T47D (cell line): ENCODE data around the gene IRX2.

Experiments used
- DNase-seq, 2 experiments: peaks; one replicate each; pipeline versions ENCODE4 v3.0.0 to v3.0.0-alpha.2; 2011 to 2012; ENCODE audit warnings: low read depth in 1 of 2, low spot score in 1 of 2
- JUND ChIP-seq: IDR thresholded peaks from 2 replicates; pipeline ENCODE4 v1.6.1; 2012; ENCODE audit warnings: low read depth
- in situ Hi-C: cut with HindIII; loops from 2 replicates; pipeline ENCODE4 v1.10.0; 2016; ENCODE audit warnings: low sequenced_read_pairs, low pct_unique_long_range_greater_than_20kb

IRX2 gene

DNA sequence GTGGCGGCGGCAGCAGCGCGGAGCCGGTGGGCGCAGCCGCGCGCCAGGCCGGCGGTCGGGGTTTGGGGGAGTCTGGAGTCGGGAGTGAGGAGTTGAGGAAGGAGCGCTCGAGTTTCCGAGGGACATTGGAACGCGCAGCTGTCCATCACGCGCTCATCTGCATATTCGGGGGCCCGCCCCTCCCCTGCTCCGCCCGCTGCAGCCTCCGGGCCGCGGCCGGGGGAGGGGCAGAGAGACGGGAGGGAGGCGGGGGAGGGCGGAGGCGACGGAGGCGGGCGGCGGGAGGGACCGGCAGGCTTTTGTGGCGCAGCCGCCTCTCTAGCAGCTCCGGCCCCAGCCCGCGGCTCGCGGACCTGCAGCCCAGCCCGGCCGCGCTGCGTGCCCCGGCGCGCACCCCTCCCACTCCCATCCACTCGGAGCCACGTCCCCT, at the start of gene IRX2:
Gene IRX2, minus strand, starts transcription at position 86 of the 430 bp plus-strand sequence. CDS start 264 bp downstream, outside the sequence.
- TF ChIP-seq JUND = no peak
- DNase-seq = peak; percentile 89 to 98
- in situ Hi-C loops = no loop called here

- TF ChIP-seq JUND = no peak
- in situ Hi-C loops = no loop called here
- no peak for DNase-seq
Measured at GRCh38 chr5:2800035-2800434, 48.6 kb upstream of the IRX2 start.

DNA sequence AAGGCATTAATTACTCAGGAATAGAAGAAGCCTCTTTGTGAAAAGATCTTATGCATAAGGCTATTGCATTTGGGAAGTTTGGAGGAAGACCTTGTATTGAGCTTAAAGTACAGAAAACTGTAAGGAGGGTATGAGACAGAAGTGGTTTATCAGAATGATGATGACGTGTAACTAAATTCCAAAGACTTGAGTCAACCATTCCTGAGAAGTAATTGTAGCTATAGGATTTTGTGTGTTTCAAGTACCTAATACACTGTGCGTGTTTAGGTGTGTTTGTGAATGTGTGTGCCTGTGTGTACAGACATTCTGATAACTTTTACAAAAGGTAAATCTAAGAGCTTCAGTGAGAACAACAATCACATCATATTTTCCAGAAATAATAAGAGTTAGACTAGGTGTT, 46.5 kb upstream of the IRX2 start:
- DNase-seq = no peak
- no peak for TF ChIP-seq JUND
- in situ Hi-C loops = no loop called here

DNA sequence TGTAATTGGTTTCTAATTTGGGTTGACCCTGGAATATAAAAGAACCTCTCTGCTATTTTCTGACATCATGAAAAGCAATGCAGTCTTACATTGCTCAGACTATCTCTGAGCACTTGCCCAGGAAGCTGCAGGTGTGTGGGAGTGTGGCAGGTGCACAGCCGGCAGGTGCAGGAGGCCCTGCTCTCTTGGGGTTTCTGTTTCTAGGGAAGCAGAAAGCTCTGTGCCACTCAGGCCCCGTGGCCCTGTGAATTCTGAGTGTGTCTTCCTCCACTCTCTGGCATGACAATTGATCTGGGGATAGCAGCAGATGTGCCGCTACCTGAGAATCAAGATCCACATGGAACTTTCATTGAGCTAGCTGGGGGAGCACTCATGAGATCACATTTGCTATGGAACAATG, 45.7 kb upstream of the IRX2 start:
- in situ Hi-C loops = no loop called here
- TF ChIP-seq JUND = no peak
- no peak for DNase-seq

GRCh38 chr5:2783223-2783622, 31.7 kb upstream of the IRX2 start:
- DNase-seq = peak in 1 of 2 experiments; percentile 57
- no peak for TF ChIP-seq JUND
- in situ Hi-C loops = no loop called here

DNA sequence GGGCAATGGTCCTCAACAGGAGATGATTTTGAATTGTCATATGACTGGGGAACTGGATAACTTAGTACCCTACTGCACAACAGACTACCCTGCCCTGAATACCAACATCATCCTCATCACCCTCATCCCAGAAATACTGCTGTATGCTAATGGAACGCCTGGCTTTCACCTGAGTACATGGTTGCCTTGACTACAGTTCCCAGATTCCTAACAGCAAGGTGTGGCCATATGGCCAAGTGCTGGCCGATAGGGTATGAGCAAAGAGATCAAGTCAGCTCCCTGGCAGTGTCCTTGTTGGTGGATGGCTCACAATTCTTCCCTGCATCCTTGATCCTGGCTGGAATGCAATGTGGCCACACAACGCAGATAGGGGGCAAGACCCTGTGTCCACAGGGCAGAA, 31.2 kb upstream of the IRX2 start:
- DNase-seq = no peak
- in situ Hi-C loops = no loop called here
- TF ChIP-seq JUND = no peak

DNA sequence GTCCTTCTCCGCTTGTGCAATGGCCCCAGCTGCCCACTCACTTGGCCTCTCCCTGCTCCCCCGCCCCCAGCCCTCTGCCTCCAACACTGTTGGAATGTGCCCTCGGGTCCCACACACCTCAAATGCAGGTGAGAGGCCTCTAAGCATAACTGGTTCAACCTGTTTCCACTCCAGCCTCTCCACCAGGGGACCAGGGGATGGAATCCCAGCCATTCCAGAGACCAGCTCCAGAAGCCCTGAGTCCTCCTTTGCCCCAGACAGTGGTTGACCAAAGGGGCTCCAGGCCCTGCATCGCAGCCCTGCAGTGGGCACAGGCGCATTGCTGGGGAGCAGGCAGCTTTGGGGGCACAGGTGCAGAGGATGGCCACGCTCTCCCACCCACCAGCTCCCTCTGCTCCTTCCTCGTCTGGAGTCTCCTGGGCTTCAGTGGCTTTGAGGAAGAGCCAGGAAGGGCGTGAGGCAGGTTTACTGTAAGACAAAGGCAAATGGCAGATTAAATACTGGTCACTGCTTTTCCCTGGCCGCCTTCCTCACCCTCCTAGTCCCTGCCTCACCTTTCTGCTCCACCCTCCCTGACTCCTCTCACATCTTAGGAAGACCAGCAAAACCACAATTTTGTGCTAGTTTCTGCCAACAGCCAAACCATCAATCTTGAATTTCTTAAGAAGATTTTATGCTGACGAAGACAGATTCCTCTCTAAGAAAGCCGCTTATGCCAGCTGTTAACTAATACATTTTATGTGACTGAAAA, 29.1 kb upstream of the IRX2 start:
- TF ChIP-seq JUND = no peak
- in situ Hi-C loops = no loop called here
- DNase-seq = peak; percentile 36 to 95

DNA sequence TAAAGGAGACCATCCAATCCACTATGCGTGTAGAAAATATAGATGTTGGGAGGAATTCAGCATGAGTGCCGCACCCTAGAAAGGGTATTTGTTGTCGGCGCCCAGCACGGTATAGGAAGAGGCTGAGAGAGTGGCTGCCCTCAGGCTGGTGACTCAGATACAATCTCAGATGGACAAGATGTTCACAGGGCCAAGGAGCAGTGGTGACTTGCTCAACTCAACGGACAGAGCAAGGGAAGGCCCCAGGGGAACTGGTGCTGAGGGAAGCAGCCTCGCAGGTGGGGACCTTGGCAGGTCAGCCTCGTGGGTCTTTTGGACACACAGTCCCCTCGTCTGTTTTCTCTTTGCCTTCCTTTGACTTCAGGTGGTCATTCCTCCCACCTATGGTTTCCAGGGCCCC, 28.0 kb upstream of the IRX2 start:
- no peak for TF ChIP-seq JUND
- in situ Hi-C loops = no loop called here

GRCh38 chr5:2776337-2777302, 25.1 kb upstream of the IRX2 start:
- no peak for DNase-seq
- in situ Hi-C loops = no loop called here
- TF ChIP-seq JUND = no peak

More for the DNA sequence above, 28.0 kb upstream of the IRX2 start:
- peak in 1 of 2 experiments; percentile 77 for DNase-seq

- in situ Hi-C loops = no loop called here
- no peak for DNase-seq
- no peak for TF ChIP-seq JUND
Measured at GRCh38 chr5:2773327-2773726, 21.9 kb upstream of the IRX2 start.

DNA sequence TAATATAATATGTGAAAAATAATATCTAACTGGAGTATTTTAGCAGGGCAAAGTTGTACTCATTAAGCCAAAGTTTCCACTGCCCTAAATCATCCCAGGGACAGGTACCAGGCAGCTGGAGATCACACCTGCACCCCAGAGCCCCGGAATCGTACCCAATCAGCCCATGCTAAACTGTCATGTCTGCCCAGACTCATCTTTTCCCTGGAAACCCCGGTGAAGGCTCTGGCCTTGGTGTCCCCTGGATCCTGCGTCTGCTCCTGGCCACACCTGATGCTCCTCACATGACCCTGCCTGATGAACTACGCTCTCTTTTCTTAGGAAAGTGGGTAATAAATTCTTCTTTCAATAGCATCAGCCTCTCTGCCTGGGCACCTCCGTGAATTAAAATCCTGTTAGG, 15.6 kb upstream of the IRX2 start:
- TF ChIP-seq JUND = no peak
- in situ Hi-C loops = no loop called here
- DNase-seq = no peak

- TF ChIP-seq JUND = no peak
- DNase-seq = no peak
- in situ Hi-C loops = no loop called here
Measured at GRCh38 chr5:2764581-2764980, 13.1 kb upstream of the IRX2 start.

- no peak for DNase-seq
- in situ Hi-C loops = no loop called here
- TF ChIP-seq JUND = no peak
Measured at GRCh38 chr5:2763533-2763794, 12.0 kb upstream of the IRX2 start.
